SK-N-SH (cell line): ENCODE results near the gene EFTUD2. TPM values are rescaled to one million over a fixed set of nuclear protein-coding genes. Genes with fewer than 3 reads are reported as not detected.
A peak's percentile ranks its signal among the peaks of the same experiment; 100 is the strongest.

ENCODE experiments used
- CTCF ChIA-PET: fragments of 300-600, 350-600 bp; formaldehyde crosslinking; extraction: SDS; loops from one replicate; lab custom pipeline; 2021; lab: Yijun Ruan, JAX
- POLR2A ChIA-PET: fragments of 350-600 bp; sonication (Branson Sonifier 250); formaldehyde crosslinking; extraction: SDS; loops from one replicate; lab custom pipeline; 2020; ENCODE audit warnings: antibody characterized with exemption, inconsistent platforms; lab: Yijun Ruan, JAX
- DNase-seq: peaks from one replicate; pipeline ENCODE4 v3.0.0; 2012
- H2AFZ ChIP-seq: fragments of 200-600 bp; sonication (generic); 2 replicates; pipeline ENCODE4 v1.8.1; 2016; ENCODE audit warnings: antibody characterized with exemption, mild to moderate bottlenecking, low read depth
- H3F3A ChIP-seq: fragments of 200-600 bp; sonication (generic); replicated peaks from 2 replicates; pipeline ENCODE3; 2016; ENCODE audit warnings: antibody characterized with exemption, mild to moderate bottlenecking; ENCODE audit not compliant: insufficient read depth
- H3K27ac ChIP-seq, 2 experiments: fragments of 200-500 bp in 1 of 2; fragments of 200-600 bp in 1 of 2; sonication (Bioruptor generic) in 1 of 2; sonication (generic), shearing (Covaris generic) in 1 of 2; 2 replicates each; pipeline versions ENCODE4 v1.5.1 to v1.6.1; 2014 to 2016; ENCODE audit warnings: low read depth in 2 of 2, inconsistent platforms in 1 of 2, low read length in 1 of 2, mild to moderate bottlenecking in 1 of 2, mixed read lengths in 1 of 2
- H3K27me3 ChIP-seq: fragments of 200-600 bp; sonication (generic), shearing (Covaris generic); 2 replicates; pipeline ENCODE4 v1.6.1; 2016; ENCODE audit warnings: mixed run types; ENCODE audit not compliant: insufficient read depth
- H3K36me3 ChIP-seq, 2 experiments: fragments of 200-500 bp in 1 of 2; fragments of 200-600 bp in 1 of 2; sonication (Bioruptor generic) in 1 of 2; sonication (generic) in 1 of 2; replicated peaks in 1 of 2; 2 replicates each; pipeline versions ENCODE3 to v1.5.1; 2014 to 2016; ENCODE audit warnings: low read length in 1 of 2, mild to moderate bottlenecking in 1 of 2; ENCODE audit not compliant: insufficient read depth in 2 of 2, control insufficient read depth in 1 of 2
- H3K4me1 ChIP-seq, 2 experiments: fragments of 200-500 bp in 1 of 2; fragments of 200-600 bp in 1 of 2; sonication (Bioruptor generic) in 1 of 2; sonication (generic), shearing (Covaris generic) in 1 of 2; 2 replicates each; pipeline versions ENCODE4 v1.5.1 to v1.6.1; 2014 to 2016; ENCODE audit warnings: low read depth in 1 of 2, low read length in 1 of 2, mixed run types in 1 of 2; ENCODE audit not compliant: insufficient read depth in 2 of 2, control insufficient read depth in 1 of 2
- H3K4me2 ChIP-seq: fragments of 200-600 bp; sonication (generic), shearing (Covaris generic); 2 replicates; pipeline ENCODE4 v1.6.1; 2017; ENCODE audit warnings: mixed run types
- H3K4me3 ChIP-seq, 2 experiments: fragments of 200-500 bp in 1 of 2; fragments of 200-600 bp in 1 of 2; sonication (Bioruptor generic) in 1 of 2; sonication (generic), shearing (Covaris generic) in 1 of 2; 2 replicates each; pipeline versions ENCODE4 v1.5.1 to v1.8.1; 2014 to 2016; ENCODE audit warnings: low read depth in 2 of 2, inconsistent platforms in 1 of 2, low read length in 1 of 2, mild to moderate bottlenecking in 1 of 2, mixed read lengths in 1 of 2, moderate library complexity in 1 of 2
- H3K79me2 ChIP-seq: fragments of 200-600 bp; sonication (generic); 2 replicates; pipeline ENCODE4 v1.8.1; 2017; ENCODE audit warnings: mild to moderate bottlenecking; ENCODE audit not compliant: insufficient read depth
- H3K9ac ChIP-seq: fragments of 200-600 bp; sonication (generic); 2 replicates; pipeline ENCODE4 v1.6.1; 2017; ENCODE audit warnings: mixed run types
- H3K9me2 ChIP-seq: fragments of 200-600 bp; sonication (generic); 2 replicates; pipeline ENCODE4 v1.6.1; 2017; ENCODE audit warnings: mixed run types
- H3K9me3 ChIP-seq: fragments of 200-600 bp; sonication (generic); 2 replicates; pipeline ENCODE4 v1.6.1; 2017; ENCODE audit warnings: mixed run types, mild to moderate bottlenecking, moderate library complexity
- H4K20me1 ChIP-seq: fragments of 200-600 bp; sonication (generic); 2 replicates; pipeline ENCODE4 v1.6.1; 2017; ENCODE audit warnings: mild to moderate bottlenecking, mixed run types; ENCODE audit not compliant: insufficient read depth
- CHD2 ChIP-seq: fragments of 150-350 bp; IDR thresholded peaks from 2 replicates; pipeline ENCODE4 v1.6.1; 2018; ENCODE audit warnings: low read length; ENCODE audit not compliant: partially characterized antibody
- CTCF ChIP-seq: fragments of 200-600 bp; sonication (generic); IDR thresholded peaks from 2 replicates; pipeline ENCODE4 v1.6.1; 2017; ENCODE audit warnings: antibody characterized with exemption, mild to moderate bottlenecking, moderate library complexity
- ELF1 ChIP-seq: IDR thresholded peaks from 2 replicates; pipeline ENCODE4 v1.4.0; 2012
- FOXJ3 ChIP-seq: sonication (generic); formaldehyde crosslinking; IDR thresholded peaks from 2 replicates; pipeline ENCODE4 v1.5.1; 2020; ENCODE audit warnings: mild to moderate bottlenecking, missing genetic modification reagents
- GABPA ChIP-seq: IDR thresholded peaks from 2 replicates; pipeline ENCODE4 v1.4.0; 2012; ENCODE audit warnings: low read depth, mild to moderate bottlenecking
- MXI1 ChIP-seq: IDR thresholded peaks from 2 replicates; pipeline ENCODE4 v1.6.1; 2012; ENCODE audit warnings: mild to moderate bottlenecking, low read depth, low read length, improper control_type of control experiment
- NRF1 ChIP-seq: IDR thresholded peaks from 2 replicates; pipeline ENCODE4 v1.6.1; 2012; ENCODE audit warnings: low read depth, mild to moderate bottlenecking, low read length
- PBX3 ChIP-seq: IDR thresholded peaks from 2 replicates; pipeline ENCODE4; 2012
- RAD21 ChIP-seq: IDR thresholded peaks from 2 replicates; pipeline ENCODE4 v1.6.1; 2012; ENCODE audit warnings: mild to moderate bottlenecking, low read length
- RCOR1 ChIP-seq: fragments of 150-350 bp; IDR thresholded peaks from 2 replicates; pipeline ENCODE4 v1.6.1; 2017; ENCODE audit warnings: antibody characterized with exemption, low read length
- RFX5 ChIP-seq: IDR thresholded peaks from 2 replicates; pipeline ENCODE4 v1.6.1; 2012; ENCODE audit warnings: mild to moderate bottlenecking, improper control_type of control experiment, low read length
- TCF12 ChIP-seq: IDR thresholded peaks from 2 replicates; pipeline ENCODE4 v1.4.0; 2012
- TEAD4 ChIP-seq: IDR thresholded peaks from 2 replicates; pipeline ENCODE4 v1.4.0; 2012; ENCODE audit warnings: mild to moderate bottlenecking, borderline replicate concordance; ENCODE audit not compliant: insufficient read depth
- WGBS: methylation state at CpG from one replicate; pipeline ENCODE4 v1.1.6; 2017; ENCODE audit warnings: low lambda C conversion rate; 5-methylcytosine and 5-hydroxymethylcytosine counted together
- polyA plus RNA-seq, 3 experiments: library from polyadenylated mRNA; depleted of rRNA; stranded (reverse); fragments of >200 nt; gene quantifications; 2 replicates each; pipeline ENCODE4 v1.2.3, GENCODE V29; 2012
- TF ChIP-seq, protein P1 (sequence below): IDR thresholded peaks from 2 replicates; pipeline ENCODE4 v1.6.1; 2012; ENCODE audit warnings: mild to moderate bottlenecking, low read depth, low read length, moderate library complexity

Gene EFTUD2
- polyA plus RNA-seq, 1 of the 3 experiments (the other 2 are of a cell fraction) = 82.9 TPM

- WGBS = 93% methylated on average over 8 of the region's 10 CpGs
- ChIA-PET POLR2A (no interaction called here), CTCF (interaction anchor here (0.9 to 2.6 kb wide), 5 partner anchors 13 to 88 kb away, joined by 3 to 10 read pairs (median 4); partner anchors contain the start of gene KIF18B)
- Histone ChIP-seq H4K20me1 (no peaks in the 10 kb centered on the region; the same call in 1 of the 2 replicates), H3K9ac (no peak overlapping the region), H3K4me2 (no peak overlapping the region), H3K4me3 (no peak overlapping the region), H3K27me3 (no peaks in the 10 kb centered on the region), H3K27ac (no peak overlapping the region), H3K4me1 (peaks cover 0 to 21% of the 10 kb centered on the region in 2 experiments; a peak in 1 of 4 replicates), H3K9me3 (no peaks in the 10 kb centered on the region), H3F3A (peaks cover 17% of the 10 kb centered on the region), H3K79me2 (peaks cover 41% of the 10 kb centered on the region), H2AFZ (no peak overlapping the region), H3K36me3 (peaks cover 34 to 47% of the 10 kb centered on the region in 2 experiments), H3K9me2 (no peaks in the 10 kb centered on the region)
- TF ChIP-seq RAD21 (no peak), TCF12 (no peak), PBX3 (no peak), NRF1 (no peak), CHD2 (no peak), ELF1 (no peak), RFX5 (no peak), GABPA (no peak), TEAD4 (no peak), MXI1 (no peak), RCOR1 (no peak), FOXJ3 (CRISPR knock-in tag) (no peak), CTCF (no peak)
- TF ChIP-seq, protein P1, sequence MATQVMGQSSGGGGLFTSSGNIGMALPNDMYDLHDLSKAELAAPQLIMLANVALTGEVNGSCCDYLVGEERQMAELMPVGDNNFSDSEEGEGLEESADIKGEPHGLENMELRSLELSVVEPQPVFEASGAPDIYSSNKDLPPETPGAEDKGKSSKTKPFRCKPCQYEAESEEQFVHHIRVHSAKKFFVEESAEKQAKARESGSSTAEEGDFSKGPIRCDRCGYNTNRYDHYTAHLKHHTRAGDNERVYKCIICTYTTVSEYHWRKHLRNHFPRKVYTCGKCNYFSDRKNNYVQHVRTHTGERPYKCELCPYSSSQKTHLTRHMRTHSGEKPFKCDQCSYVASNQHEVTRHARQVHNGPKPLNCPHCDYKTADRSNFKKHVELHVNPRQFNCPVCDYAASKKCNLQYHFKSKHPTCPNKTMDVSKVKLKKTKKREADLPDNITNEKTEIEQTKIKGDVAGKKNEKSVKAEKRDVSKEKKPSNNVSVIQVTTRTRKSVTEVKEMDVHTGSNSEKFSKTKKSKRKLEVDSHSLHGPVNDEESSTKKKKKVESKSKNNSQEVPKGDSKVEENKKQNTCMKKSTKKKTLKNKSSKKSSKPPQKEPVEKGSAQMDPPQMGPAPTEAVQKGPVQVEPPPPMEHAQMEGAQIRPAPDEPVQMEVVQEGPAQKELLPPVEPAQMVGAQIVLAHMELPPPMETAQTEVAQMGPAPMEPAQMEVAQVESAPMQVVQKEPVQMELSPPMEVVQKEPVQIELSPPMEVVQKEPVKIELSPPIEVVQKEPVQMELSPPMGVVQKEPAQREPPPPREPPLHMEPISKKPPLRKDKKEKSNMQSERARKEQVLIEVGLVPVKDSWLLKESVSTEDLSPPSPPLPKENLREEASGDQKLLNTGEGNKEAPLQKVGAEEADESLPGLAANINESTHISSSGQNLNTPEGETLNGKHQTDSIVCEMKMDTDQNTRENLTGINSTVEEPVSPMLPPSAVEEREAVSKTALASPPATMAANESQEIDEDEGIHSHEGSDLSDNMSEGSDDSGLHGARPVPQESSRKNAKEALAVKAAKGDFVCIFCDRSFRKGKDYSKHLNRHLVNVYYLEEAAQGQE = no peak
- DNase-seq = peak; percentile 11
These were observed 35.5 kb upstream of the EFTUD2 start for GRCh38 chr17:44934745-44935105.
